Anterior cingulate cortex (tissue), 58 donors: Measurements from ENCODE around the gene HTR1E.
"Not testable (repeated sequence)": the region's sequence is repeated elsewhere in the genome, so short reads cannot be mapped to it uniquely, and the experiment has no call there.

Experiments
- DNase-seq, 58 donors: peaks; one replicate each; lab custom pipeline; 2025; lab: John Stamatoyannopoulos, UW

Gene HTR1E

GRCh38 chr6:86969573-86969972 lies 32.2 kb downstream of the HTR1E start:
- no peak for DNase-seq

- no peak for DNase-seq
Observed at GRCh38 chr6:86973088-86973487, 35.8 kb downstream of the HTR1E start.

- no peak for DNase-seq
Observed at GRCh38 chr6:86978251-86978650, 40.9 kb downstream of the HTR1E start.

- DNase-seq, result no peak
Observed at GRCh38 chr6:87001494-87001893, 64.2 kb downstream of the HTR1E start.

GRCh38 chr6:87002391-87002790 lies 65.1 kb downstream of the HTR1E start:
- not testable (repeated sequence) for DNase-seq

GRCh38 chr6:87006541-87006940 lies 69.2 kb downstream of the HTR1E start:
- not testable (repeated sequence) for DNase-seq

GRCh38 chr6:87009581-87009980 lies 72.3 kb downstream of the HTR1E start:
- DNase-seq, result not testable (repeated sequence)

- no peak for DNase-seq
Observed at GRCh38 chr6:87012035-87012434, 74.7 kb downstream of the HTR1E start.

- no peak for DNase-seq
Observed at GRCh38 chr6:87012743-87013142, 75.4 kb downstream of the HTR1E start.

- DNase-seq, result no peak
Observed at GRCh38 chr6:87016772-87017171, 79.4 kb downstream of the HTR1E start.

GRCh38 chr6:87027021-87027420 lies 89.7 kb downstream of the HTR1E start:
- no peak for DNase-seq

GRCh38 chr6:87029711-87030314 lies 92.5 kb downstream of the HTR1E start:
- DNase-seq, result peak in 3 of 58 donors; percentile 2 to 24 (median 3)

- DNase-seq, result no peak
Observed at GRCh38 chr6:87040729-87041128, 103.4 kb downstream of the HTR1E start.

- no peak for DNase-seq
Observed at GRCh38 chr6:87045521-87046075, 108.3 kb downstream of the HTR1E start.

- no peak for DNase-seq
Observed at GRCh38 chr6:87049779-87050178, 112.5 kb downstream of the HTR1E start.

- DNase-seq, result no peak
Observed at GRCh38 chr6:87053312-87053711, 116.0 kb downstream of the HTR1E start.

GRCh38 chr6:87054143-87054833 lies 117.0 kb downstream of the HTR1E start:
- no peak for DNase-seq

- no peak for DNase-seq
Observed at GRCh38 chr6:87059943-87060342, 122.6 kb downstream of the HTR1E start.

- no peak for DNase-seq
Observed at GRCh38 chr6:87065117-87065516, 127.8 kb downstream of the HTR1E start.
